KMS-11 (cell line): ENCODE results near the gene LCA5L.

Experiments
- H2AFZ ChIP-seq: fragments of 200-600 bp; sonication (generic); 2 replicates; pipeline ENCODE4 v1.6.1; 2016; ENCODE audit warnings: antibody characterized with exemption, mixed run types, low read depth
- H3K27ac ChIP-seq: fragments of 200-600 bp; sonication (generic); 2 replicates; pipeline ENCODE4 v1.6.1; 2016; ENCODE audit warnings: mild to moderate bottlenecking, mixed run types
- H3K27me3 ChIP-seq: fragments of 200-600 bp; sonication (generic); 2 replicates; pipeline ENCODE4 v1.6.1; 2017; ENCODE audit warnings: mild to moderate bottlenecking, low read depth, mixed run types, moderate library complexity; ENCODE audit not compliant: insufficient read depth
- H3K36me3 ChIP-seq: fragments of 200-600 bp; sonication (generic); 2 replicates; pipeline ENCODE4 v1.6.1; 2017; ENCODE audit warnings: mild to moderate bottlenecking, mixed run types; ENCODE audit not compliant: insufficient read depth
- H3K4me1 ChIP-seq: fragments of 200-600 bp; sonication (generic); 2 replicates; pipeline ENCODE4 v1.6.1; 2016; ENCODE audit warnings: mild to moderate bottlenecking, low read depth, mixed run types; ENCODE audit not compliant: poor library complexity, severe bottlenecking
- H3K4me2 ChIP-seq: fragments of 200-600 bp; sonication (generic); 2 replicates; pipeline ENCODE4 v1.7.0; 2016; ENCODE audit warnings: mild to moderate bottlenecking, mixed run types
- H3K4me3 ChIP-seq: fragments of 200-600 bp; sonication (generic); IDR thresholded peaks from 2 replicates; pipeline ENCODE4 v1.6.1; 2017; ENCODE audit warnings: low read depth, low read length, mixed read lengths; ENCODE audit not compliant: insufficient read depth
- H3K79me2 ChIP-seq: fragments of 200-600 bp; sonication (generic); 2 replicates; pipeline ENCODE4 v1.6.1; 2016; ENCODE audit warnings: low read depth, mixed run types; ENCODE audit not compliant: insufficient read depth
- H3K9ac ChIP-seq: fragments of 200-600 bp; sonication (generic); 2 replicates; pipeline ENCODE4 v1.6.1; 2016; ENCODE audit warnings: mild to moderate bottlenecking, mixed run types
- H4K20me1 ChIP-seq: fragments of 200-600 bp; sonication (generic); 2 replicates; pipeline ENCODE4 v1.6.1; 2016; ENCODE audit warnings: mild to moderate bottlenecking, mixed run types; ENCODE audit not compliant: insufficient read depth
- CTCF ChIP-seq: fragments of 200-600 bp; sonication (generic); conservative IDR thresholded peaks from 2 replicates; pipeline ENCODE4 v1.6.1; 2017; ENCODE audit warnings: low read depth, mild to moderate bottlenecking, antibody characterized with exemption, low read length, moderate library complexity, mixed read lengths

Gene LCA5L

GRCh38 chr21:39452207-39452969 is 6.8 kb upstream of the LCA5L start:
- peak overlapping the region; percentile 6; the same call in 1 of the 2 replicates for H3K9ac ChIP-seq
- peaks cover 31% of the 10 kb centered on the region for H3K4me1 ChIP-seq
- no peaks in the 10 kb centered on the region for H4K20me1 ChIP-seq
- no peak overlapping the region for H3K4me3 ChIP-seq
- no peak for TF ChIP-seq CTCF
- H3K4me2 ChIP-seq: peak overlapping the region; percentile 47
- no peaks in the 10 kb centered on the region for H3K79me2 ChIP-seq
- no peaks in the 10 kb centered on the region for H3K36me3 ChIP-seq
- H2AFZ ChIP-seq: no peak overlapping the region
- H3K27ac ChIP-seq: peak overlapping the region; percentile 36
- peaks cover 11% of the 10 kb centered on the region; the same call in 1 of the 2 replicates for H3K27me3 ChIP-seq

- Histone ChIP-seq H4K20me1 (no peaks in the 10 kb centered on the region), H3K4me2 (peak within 1 kb of the TSS; percentile 47), H3K9ac (peak within 1 kb of the TSS; percentile 6; the same call in 1 of the 2 replicates), H3K4me1 (peaks cover 31% of the 10 kb centered on the region), H3K27ac (peak within 1 kb of the TSS; percentile 36), H2AFZ (no peak within 1 kb of the TSS), H3K79me2 (no peaks in the 10 kb centered on the region), H3K4me3 (no peak within 1 kb of the TSS), H3K27me3 (peaks cover 11% of the 10 kb centered on the region; the same call in 1 of the 2 replicates), H3K36me3 (no peaks in the 10 kb centered on the region)
- TF ChIP-seq CTCF: no peak
Measured at GRCh38 chr21:39451332-39452206, 6.0 kb upstream of the LCA5L start, which contains the start of gene SH3BGR. Gene SH3BGR, plus strand, starts transcription at chr21:39451970. Its CDS starts 127 bp downstream, at chr21:39452097.

GRCh38 chr21:39447264-39447663 is 1.7 kb upstream of the LCA5L start:
- no peaks in the 10 kb centered on the region; the same call in 1 of the 2 replicates for H3K27me3 ChIP-seq

More at GRCh38 chr21:39447264-39447663, 1.7 kb upstream of the LCA5L start:
- Histone ChIP-seq H2AFZ (no peak overlapping the region), H4K20me1 (no peaks in the 10 kb centered on the region), H3K4me3 (no peak overlapping the region), H3K4me2 (no peak overlapping the region), H3K36me3 (no peaks in the 10 kb centered on the region), H3K27ac (no peak overlapping the region), H3K9ac (no peak overlapping the region), H3K4me1 (peaks cover 18% of the 10 kb centered on the region), H3K79me2 (no peaks in the 10 kb centered on the region)
- no peak for TF ChIP-seq CTCF
